ENCODE measurements around the gene GATA5. TPM values are rescaled to one million over a fixed set of nuclear protein-coding genes. Genes with fewer than 3 reads are reported as not detected.

GATA5 gene
- total RNA-seq, 1 experiment from 2014 or later, result not detected

DNA sequence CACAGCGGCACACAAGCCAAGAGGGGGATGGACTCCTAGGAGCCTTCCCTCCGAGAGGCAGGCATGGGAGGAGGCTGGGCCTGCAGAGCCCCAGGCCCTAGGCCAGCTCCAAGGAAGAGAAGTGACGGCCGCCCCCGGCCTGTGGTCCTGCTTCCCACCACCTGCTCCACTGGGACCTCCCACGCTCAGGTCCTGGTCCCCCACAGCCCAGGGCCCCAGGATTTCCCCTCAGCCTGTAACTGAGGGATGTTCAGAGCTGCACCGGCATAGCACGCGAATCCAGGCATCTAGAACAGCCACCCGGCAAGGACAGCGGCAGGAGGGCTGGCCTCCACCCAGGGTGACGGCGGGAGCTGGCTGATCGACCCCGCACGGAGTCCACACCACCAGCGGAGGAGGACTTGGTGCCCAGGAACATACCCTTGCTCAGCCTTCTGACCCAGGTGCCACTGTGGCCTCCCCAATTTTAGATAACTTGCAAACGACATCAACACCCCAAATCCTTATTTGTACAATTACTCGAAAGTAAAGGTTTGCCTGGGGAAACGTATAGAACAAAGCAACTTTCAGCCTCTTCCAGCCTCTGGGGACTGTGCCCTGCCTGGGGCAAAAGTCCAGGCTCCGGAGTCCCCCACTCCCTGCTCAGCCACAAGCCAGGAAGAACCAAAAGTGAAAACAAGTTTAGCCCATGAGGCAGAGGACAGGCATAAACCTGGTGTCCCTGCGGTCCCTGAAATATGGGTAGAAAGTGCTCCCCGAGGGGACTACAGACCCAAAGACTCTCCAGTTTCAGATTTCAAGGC, 3.5 kb downstream of the GATA5 start:
- no peak overlapping the region for H2AFZ ChIP-seq (ENCODE audit: low read depth, low read length, poor library complexity, severe bottlenecking)
- CTCF ChIA-PET, result no interaction called here
- TF ChIP-seq FOSL1 (IDR thresholded peaks at IDR 0.05; ENCODE audit: low read depth), result no peak
- TF ChIP-seq ELF1 (IDR thresholded peaks at IDR 0.05; ENCODE audit: borderline replicate concordance, low read depth), result no peak
- no peak for TF ChIP-seq CBX3 (IDR thresholded peaks at IDR 0.05; ENCODE audit: low read depth)
- TF ChIP-seq, protein P1, sequence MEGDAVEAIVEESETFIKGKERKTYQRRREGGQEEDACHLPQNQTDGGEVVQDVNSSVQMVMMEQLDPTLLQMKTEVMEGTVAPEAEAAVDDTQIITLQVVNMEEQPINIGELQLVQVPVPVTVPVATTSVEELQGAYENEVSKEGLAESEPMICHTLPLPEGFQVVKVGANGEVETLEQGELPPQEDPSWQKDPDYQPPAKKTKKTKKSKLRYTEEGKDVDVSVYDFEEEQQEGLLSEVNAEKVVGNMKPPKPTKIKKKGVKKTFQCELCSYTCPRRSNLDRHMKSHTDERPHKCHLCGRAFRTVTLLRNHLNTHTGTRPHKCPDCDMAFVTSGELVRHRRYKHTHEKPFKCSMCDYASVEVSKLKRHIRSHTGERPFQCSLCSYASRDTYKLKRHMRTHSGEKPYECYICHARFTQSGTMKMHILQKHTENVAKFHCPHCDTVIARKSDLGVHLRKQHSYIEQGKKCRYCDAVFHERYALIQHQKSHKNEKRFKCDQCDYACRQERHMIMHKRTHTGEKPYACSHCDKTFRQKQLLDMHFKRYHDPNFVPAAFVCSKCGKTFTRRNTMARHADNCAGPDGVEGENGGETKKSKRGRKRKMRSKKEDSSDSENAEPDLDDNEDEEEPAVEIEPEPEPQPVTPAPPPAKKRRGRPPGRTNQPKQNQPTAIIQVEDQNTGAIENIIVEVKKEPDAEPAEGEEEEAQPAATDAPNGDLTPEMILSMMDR (IDR thresholded peaks at IDR 0.05 in 2 of 3, conservative IDR thresholded peaks at IDR 0.05 in 1 of 3; ENCODE audit: borderline replicate concordance in 1 of 3, insufficient read depth in 1 of 3, low read depth in 2 of 3, low read length in 2 of 3), result no peak

DNA sequence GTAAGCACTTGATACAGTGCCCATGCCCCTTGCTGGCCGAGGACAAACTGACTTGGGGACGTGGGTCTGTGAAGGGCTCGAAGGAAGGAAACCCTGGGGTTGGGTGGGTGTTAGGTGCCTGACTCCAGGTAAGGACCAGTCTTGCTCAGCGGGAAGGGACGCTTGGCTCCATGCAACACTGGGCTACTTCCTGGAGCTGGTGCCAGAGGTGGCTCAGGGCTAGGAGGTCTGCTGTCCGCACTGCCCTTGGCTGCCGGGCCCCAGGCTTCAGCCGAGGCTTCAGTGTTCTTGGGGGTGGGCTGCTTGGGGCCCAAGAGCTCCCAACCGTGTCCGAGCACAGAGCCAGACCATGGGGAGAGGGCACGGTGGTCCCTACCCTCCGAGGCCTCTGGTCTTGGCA, 5.3 kb downstream of the GATA5 start:
- no peak overlapping the region for H3K4me3 ChIP-seq (replicated peaks in 1 of 2; ENCODE audit: low read depth in 1 of 2, low read length in 2 of 2)
- no peak for ATAC-seq
- H3K4me1 ChIP-seq (ENCODE audit: control insufficient read depth in 1 of 2, insufficient read depth in 2 of 2, low read length in 2 of 2), result no peaks in the 10 kb centered on the region
- CTCF ChIA-PET, result no interaction called here
- POLR2A ChIA-PET, result no interaction called here
- no peaks in the 10 kb centered on the region for H3K9me3 ChIP-seq (ENCODE audit: control insufficient read depth in 1 of 2, insufficient read depth in 1 of 2, low read depth in 1 of 2, low read length in 2 of 2)
- DNase-seq (ENCODE audit: low read depth, low spot score), result no peak
- RAD21 ChIA-PET (ENCODE audit: low non-redundant PET in 1 of 2, low total read pairs in 2 of 2, uncharacterized antibody in 2 of 2, unreplicated experiment in 2 of 2), result no interaction called here
- no peaks in the 10 kb centered on the region for H3K27me3 ChIP-seq (ENCODE audit: insufficient read depth, low read length)
- no TSS peak for BruUV-seq (replicated peaks)
- no peaks in the 10 kb centered on the region for H3K36me3 ChIP-seq (ENCODE audit: control insufficient read depth in 1 of 2, insufficient read depth in 2 of 2, low read length in 2 of 2)
- H3K9me2 ChIP-seq (ENCODE audit: insufficient read depth), result no peaks in the 10 kb centered on the region
- H3K79me2 ChIP-seq (ENCODE audit: insufficient read depth, low read length), result no peaks in the 10 kb centered on the region
- H2AFZ ChIP-seq (ENCODE audit: low read depth, low read length, poor library complexity, severe bottlenecking), result no peak overlapping the region
- H3K4me2 ChIP-seq (ENCODE audit: low read length), result no peak overlapping the region
- intact Hi-C loops (cut with micrococcal nuclease), result no loop called here
- H3K27ac ChIP-seq (ENCODE audit: low read depth, low read length), result no peak overlapping the region
- no peak overlapping the region for H3K9ac ChIP-seq (ENCODE audit: low read length)
- H4K20me1 ChIP-seq (ENCODE audit: insufficient read depth), result no peaks in the 10 kb centered on the region
- TF ChIP-seq SIN3A (IDR thresholded peaks at IDR 0.05; ENCODE audit: low read depth), result no peak
- no peak for TF ChIP-seq SP1 (IDR thresholded peaks at IDR 0.05; ENCODE audit: low read depth)
- TF ChIP-seq EZH2phosphoT487 (IDR thresholded peaks at IDR 0.05; ENCODE audit: borderline replicate concordance), result no peak
- TF ChIP-seq, protein P2, sequence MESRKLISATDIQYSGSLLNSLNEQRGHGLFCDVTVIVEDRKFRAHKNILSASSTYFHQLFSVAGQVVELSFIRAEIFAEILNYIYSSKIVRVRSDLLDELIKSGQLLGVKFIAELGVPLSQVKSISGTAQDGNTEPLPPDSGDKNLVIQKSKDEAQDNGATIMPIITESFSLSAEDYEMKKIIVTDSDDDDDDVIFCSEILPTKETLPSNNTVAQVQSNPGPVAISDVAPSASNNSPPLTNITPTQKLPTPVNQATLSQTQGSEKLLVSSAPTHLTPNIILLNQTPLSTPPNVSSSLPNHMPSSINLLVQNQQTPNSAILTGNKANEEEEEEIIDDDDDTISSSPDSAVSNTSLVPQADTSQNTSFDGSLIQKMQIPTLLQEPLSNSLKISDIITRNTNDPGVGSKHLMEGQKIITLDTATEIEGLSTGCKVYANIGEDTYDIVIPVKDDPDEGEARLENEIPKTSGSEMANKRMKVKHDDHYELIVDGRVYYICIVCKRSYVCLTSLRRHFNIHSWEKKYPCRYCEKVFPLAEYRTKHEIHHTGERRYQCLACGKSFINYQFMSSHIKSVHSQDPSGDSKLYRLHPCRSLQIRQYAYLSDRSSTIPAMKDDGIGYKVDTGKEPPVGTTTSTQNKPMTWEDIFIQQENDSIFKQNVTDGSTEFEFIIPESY (IDR thresholded peaks at IDR 0.05; ENCODE audit: extremely low read depth, insufficient replicate concordance, low read length), result no peak
- TF ChIP-seq EGR1 (IDR thresholded peaks at IDR 0.05; ENCODE audit: low read depth), result no peak
- no peak for TF ChIP-seq SRF (IDR thresholded peaks at IDR 0.05; ENCODE audit: low read depth)
- TF ChIP-seq, protein P1 (IDR thresholded peaks at IDR 0.05 in 2 of 3, conservative IDR thresholded peaks at IDR 0.05 in 1 of 3; ENCODE audit: borderline replicate concordance in 1 of 3, insufficient read depth in 1 of 3, low read depth in 2 of 3, low read length in 2 of 3), result no peak
- no peak for TF ChIP-seq RAD21 (IDR thresholded peaks at IDR 0.05; ENCODE audit: low read depth)
- TF ChIP-seq, protein P3, sequence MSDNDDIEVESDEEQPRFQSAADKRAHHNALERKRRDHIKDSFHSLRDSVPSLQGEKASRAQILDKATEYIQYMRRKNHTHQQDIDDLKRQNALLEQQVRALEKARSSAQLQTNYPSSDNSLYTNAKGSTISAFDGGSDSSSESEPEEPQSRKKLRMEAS (IDR thresholded peaks at IDR 0.05), result no peak
- TF ChIP-seq ZNF274 (IDR thresholded peaks at IDR 0.05; ENCODE audit: low read depth, low read length), result no peak

More for the DNA sequence above, 3.5 kb downstream of the GATA5 start:
- Histone ChIP-seq H3K4me1 (ENCODE audit: control insufficient read depth in 1 of 2, insufficient read depth in 2 of 2, low read length in 2 of 2) (no peaks in the 10 kb centered on the region), H3K4me3 (replicated peaks in 1 of 2; ENCODE audit: low read depth in 1 of 2, low read length in 2 of 2) (no peak overlapping the region), H3K27ac (ENCODE audit: low read depth, low read length) (no peak overlapping the region), H3K9ac (ENCODE audit: low read length) (no peak overlapping the region), H3K4me2 (ENCODE audit: low read length) (no peak overlapping the region), H3K27me3 (ENCODE audit: insufficient read depth, low read length) (no peaks in the 10 kb centered on the region), H3K79me2 (ENCODE audit: insufficient read depth, low read length) (no peaks in the 10 kb centered on the region), H3K9me3 (ENCODE audit: control insufficient read depth in 1 of 2, insufficient read depth in 1 of 2, low read depth in 1 of 2, low read length in 2 of 2) (no peaks in the 10 kb centered on the region), H4K20me1 (ENCODE audit: insufficient read depth) (no peaks in the 10 kb centered on the region), H3K9me2 (ENCODE audit: insufficient read depth) (no peaks in the 10 kb centered on the region), H3K36me3 (ENCODE audit: control insufficient read depth in 1 of 2, insufficient read depth in 2 of 2, low read length in 2 of 2) (no peaks in the 10 kb centered on the region)
- POLR2A ChIA-PET, result no interaction called here
- RAD21 ChIA-PET (ENCODE audit: low non-redundant PET in 1 of 2, low total read pairs in 2 of 2, uncharacterized antibody in 2 of 2, unreplicated experiment in 2 of 2), result no interaction called here
- no TSS peak for BruUV-seq (replicated peaks)
- ATAC-seq, result no peak
- DNase-seq (ENCODE audit: low read depth, low spot score), result no peak
- intact Hi-C loops (cut with micrococcal nuclease), result no loop called here
